ENCODE measurements around the gene FBXL17. TPM values are rescaled to one million over a fixed set of nuclear protein-coding genes. Genes with fewer than 3 reads are reported as not detected.

Gene FBXL17
- total and polyA plus RNA-seq, 2 of the 13 experiments (the other 11 are each of a cell fraction or from before 2014, with no cell fraction given), result 3.0 to 7.9 TPM

DNA sequence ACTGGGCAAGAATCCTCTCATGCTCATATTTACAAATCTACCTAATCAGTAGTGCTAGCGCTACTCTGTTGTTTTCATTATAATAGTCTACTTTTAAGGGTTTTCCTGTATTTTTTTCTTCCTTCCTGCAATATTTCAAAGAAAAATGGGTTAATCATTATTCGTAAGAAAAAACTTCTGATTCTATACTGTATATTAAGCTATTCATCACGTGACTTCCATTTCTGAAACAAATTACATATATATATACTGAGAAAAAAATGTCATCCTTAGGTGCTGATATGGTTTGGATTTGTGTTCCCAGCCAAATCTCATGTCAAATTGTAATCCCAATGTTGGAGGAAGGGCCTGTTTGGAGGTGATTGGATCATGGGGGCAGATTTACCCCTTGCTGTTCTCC lies 197.0 kb downstream of the FBXL17 start (continued):
- TF ChIP-seq ZNF468 (CRISPR knock-in tag; IDR thresholded peaks at IDR 0.05) (no peak), PHF5A (CRISPR knock-in tag; IDR thresholded peaks at IDR 0.05; ENCODE audit: low read depth, unreplicated experiment) (no peak), ZNF607 (CRISPR knock-in tag; IDR thresholded peaks at IDR 0.05; ENCODE audit: borderline replicate concordance) (no peak), ZNF615 (CRISPR knock-in tag; IDR thresholded peaks at IDR 0.05; ENCODE audit: borderline replicate concordance) (no peak)

DNA sequence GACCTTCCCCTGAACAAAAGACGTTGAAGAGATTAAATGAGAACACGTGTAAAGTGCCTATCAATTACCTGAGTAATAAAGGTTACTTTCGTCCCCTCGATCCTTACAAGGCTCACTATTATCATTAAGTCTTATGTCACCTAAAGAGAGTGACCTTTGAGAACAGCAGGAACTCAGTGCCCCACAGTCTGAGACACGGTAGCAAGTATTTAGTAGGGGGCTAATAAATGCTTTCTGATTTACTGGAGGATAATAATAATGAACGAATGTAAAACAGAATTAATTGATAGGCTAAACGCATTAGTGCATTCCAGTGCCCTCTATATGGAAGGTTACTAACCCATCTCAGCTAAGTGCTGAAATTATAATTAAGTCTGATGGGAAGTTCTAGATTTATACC lies 199.9 kb downstream of the FBXL17 start:
- H3K27ac ChIP-seq (ENCODE audit: extremely low read length, insufficient read depth, low read length), result no peak overlapping the region
- no peaks in the 10 kb centered on the region for H3K79me2 ChIP-seq (ENCODE audit: insufficient read depth, low read length)
- H3K4me2 ChIP-seq (ENCODE audit: low read depth, low read length), result no peak overlapping the region
- no peaks in the 10 kb centered on the region for H3K4me1 ChIP-seq (ENCODE audit: insufficient read depth, low read length)
- intact Hi-C loops (cut with micrococcal nuclease; ENCODE audit: unreplicated experiment) (no loop called here), in situ Hi-C loops (cut with HindIII; ENCODE audit: extremely low pct_ligation_motif_present, low pct_unique_long_range_greater_than_20kb) (no loop called here)
- POLR2A ChIA-PET, result no interaction called here
- TF ChIP-seq ZNF160 (CRISPR knock-in tag; IDR thresholded peaks at IDR 0.05), result no peak
- ATAC-seq, result no peak
- no peaks in the 10 kb centered on the region for H4K20me1 ChIP-seq (ENCODE audit: insufficient read depth, low read length)
- H3K4me3 ChIP-seq (replicated peaks in 1 of 3; ENCODE audit: insufficient read depth in 1 of 3, low read depth in 2 of 3, low read length in 3 of 3), result no peak overlapping the region
- 0 out of 5 replicates have a peak, but pooled peaks cover 0 to 1% of the 10 kb centered on the region in 2 experiments for H3K36me3 ChIP-seq (replicated peaks in 1 of 2; ENCODE audit: control insufficient read depth in 1 of 2, insufficient read depth in 2 of 2, low read length in 2 of 2)
- DNase-seq (ENCODE audit: low spot score), result no peak
- FAIRE-seq, result no peak
- no peaks in the 10 kb centered on the region for H3K9me3 ChIP-seq (ENCODE audit: low read length)
- BruUV-seq (replicated peaks), result no TSS peak
- CTCF ChIA-PET (ENCODE audit: low intra/inter-chr PET ratio, low total read pairs), result no interaction called here
- no peak overlapping the region for H3K9ac ChIP-seq (ENCODE audit: insufficient read depth, low read depth, low read length)
- no peaks in the 10 kb centered on the region for H3K27me3 ChIP-seq (ENCODE audit: control insufficient read depth in 1 of 2, insufficient read depth in 2 of 2, low read length in 2 of 2)
- no peak overlapping the region for H2AFZ ChIP-seq (ENCODE audit: low read length)
- WGBS (ENCODE audit: low lambda C conversion rate), result 77% methylated on average over 7 of the region's 7 CpGs

DNA sequence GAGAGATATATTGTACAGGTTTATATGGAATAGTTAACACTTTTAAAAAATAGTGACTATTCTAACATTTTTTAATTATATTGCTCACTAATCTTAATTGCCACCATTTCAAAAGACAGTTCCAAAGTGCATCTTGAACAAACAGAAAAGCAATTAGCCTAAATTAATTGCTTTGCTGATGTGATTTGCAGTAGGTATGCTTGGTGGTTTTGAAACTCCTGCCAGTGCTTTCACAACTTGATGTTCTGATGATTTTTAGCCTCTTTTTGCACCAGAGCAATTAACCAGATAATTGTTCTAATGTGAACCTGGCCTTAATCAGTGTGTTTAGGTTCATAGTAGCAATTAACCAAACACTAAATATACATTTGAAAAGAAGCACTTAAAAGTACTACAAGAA lies 207.6 kb downstream of the FBXL17 start:
- H3K27ac ChIP-seq (ENCODE audit: extremely low read length, insufficient read depth, low read length), result no peak overlapping the region
- H4K20me1 ChIP-seq (ENCODE audit: insufficient read depth, low read length), result no peaks in the 10 kb centered on the region
- CTCF ChIA-PET (ENCODE audit: low intra/inter-chr PET ratio, low total read pairs), result no interaction called here
- no peak for DNase-seq (ENCODE audit: low spot score)
- no peaks in the 10 kb centered on the region for H3K79me2 ChIP-seq (ENCODE audit: insufficient read depth, low read length)
- H3K4me2 ChIP-seq (ENCODE audit: low read depth, low read length), result no peak overlapping the region
- H2AFZ ChIP-seq (ENCODE audit: low read length), result no peak overlapping the region
- intact Hi-C loops (cut with micrococcal nuclease; ENCODE audit: unreplicated experiment) (no loop called here), in situ Hi-C loops (cut with HindIII; ENCODE audit: extremely low pct_ligation_motif_present, low pct_unique_long_range_greater_than_20kb) (no loop called here)
- H3K9me3 ChIP-seq (ENCODE audit: low read length), result no peaks in the 10 kb centered on the region
- FAIRE-seq, result no peak
- no peak overlapping the region for H3K9ac ChIP-seq (ENCODE audit: insufficient read depth, low read depth, low read length)
- POLR2A ChIA-PET, result no interaction called here
- no TSS peak for BruUV-seq (replicated peaks)
- no peaks in the 10 kb centered on the region for H3K36me3 ChIP-seq (replicated peaks in 1 of 2; ENCODE audit: control insufficient read depth in 1 of 2, insufficient read depth in 2 of 2, low read length in 2 of 2)
- no peak for ATAC-seq
- H3K4me3 ChIP-seq (replicated peaks in 1 of 3; ENCODE audit: insufficient read depth in 1 of 3, low read depth in 2 of 3, low read length in 3 of 3), result no peak overlapping the region
- H3K4me1 ChIP-seq (ENCODE audit: insufficient read depth, low read length), result no peaks in the 10 kb centered on the region
- no peaks in the 10 kb centered on the region for H3K27me3 ChIP-seq (ENCODE audit: control insufficient read depth in 1 of 2, insufficient read depth in 2 of 2, low read length in 2 of 2)
- TF ChIP-seq, protein P1, sequence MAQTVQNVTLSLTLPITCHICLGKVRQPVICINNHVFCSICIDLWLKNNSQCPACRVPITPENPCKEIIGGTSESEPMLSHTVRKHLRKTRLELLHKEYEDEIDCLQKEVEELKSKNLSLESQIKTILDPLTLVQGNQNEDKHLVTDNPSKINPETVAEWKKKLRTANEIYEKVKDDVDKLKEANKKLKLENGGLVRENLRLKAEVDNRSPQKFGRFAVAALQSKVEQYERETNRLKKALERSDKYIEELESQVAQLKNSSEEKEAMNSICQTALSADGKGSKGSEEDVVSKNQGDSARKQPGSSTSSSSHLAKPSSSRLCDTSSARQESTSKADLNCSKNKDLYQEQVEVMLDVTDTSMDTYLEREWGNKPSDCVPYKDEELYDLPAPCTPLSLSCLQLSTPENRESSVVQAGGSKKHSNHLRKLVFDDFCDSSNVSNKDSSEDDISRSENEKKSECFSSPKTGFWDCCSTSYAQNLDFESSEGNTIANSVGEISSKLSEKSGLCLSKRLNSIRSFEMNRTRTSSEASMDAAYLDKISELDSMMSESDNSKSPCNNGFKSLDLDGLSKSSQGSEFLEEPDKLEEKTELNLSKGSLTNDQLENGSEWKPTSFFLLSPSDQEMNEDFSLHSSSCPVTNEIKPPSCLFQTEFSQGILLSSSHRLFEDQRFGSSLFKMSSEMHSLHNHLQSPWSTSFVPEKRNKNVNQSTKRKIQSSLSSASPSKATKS (CRISPR knock-in tag; IDR thresholded peaks at IDR 0.05), result no peak
- TF ChIP-seq, protein P2, sequence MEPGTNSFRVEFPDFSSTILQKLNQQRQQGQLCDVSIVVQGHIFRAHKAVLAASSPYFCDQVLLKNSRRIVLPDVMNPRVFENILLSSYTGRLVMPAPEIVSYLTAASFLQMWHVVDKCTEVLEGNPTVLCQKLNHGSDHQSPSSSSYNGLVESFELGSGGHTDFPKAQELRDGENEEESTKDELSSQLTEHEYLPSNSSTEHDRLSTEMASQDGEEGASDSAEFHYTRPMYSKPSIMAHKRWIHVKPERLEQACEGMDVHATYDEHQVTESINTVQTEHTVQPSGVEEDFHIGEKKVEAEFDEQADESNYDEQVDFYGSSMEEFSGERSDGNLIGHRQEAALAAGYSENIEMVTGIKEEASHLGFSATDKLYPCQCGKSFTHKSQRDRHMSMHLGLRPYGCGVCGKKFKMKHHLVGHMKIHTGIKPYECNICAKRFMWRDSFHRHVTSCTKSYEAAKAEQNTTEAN (CRISPR knock-in tag; conservative IDR thresholded peaks at IDR 0.05), result no peak
- TF ChIP-seq EZH2 (conservative IDR thresholded peaks at IDR 0.05; ENCODE audit: low read depth, low read length), result no peak
